Skeletal muscle tissue (tissue), 5 donors: ENCODE data around the gene COL5A1. TPM values are rescaled to one million over a fixed set of nuclear protein-coding genes. Genes with fewer than 3 reads are reported as not detected.

Experiments
- H3K27ac ChIP-seq: one replicate; pipeline ENCODE4 v1.7.0; 2013; ENCODE audit warnings: mild to moderate bottlenecking, low read depth, low read length, inconsistent platforms
- H3K27me3 ChIP-seq, 3 donors: one replicate each; pipeline ENCODE4 v1.7.0; 2013; ENCODE audit warnings: low read length in 3 of 3; ENCODE audit not compliant: control insufficient read depth in 3 of 3, insufficient read depth in 3 of 3
- H3K36me3 ChIP-seq, 3 donors: one replicate each; pipeline ENCODE4 v1.7.0; 2013; ENCODE audit warnings: low read length in 3 of 3; ENCODE audit not compliant: control insufficient read depth in 3 of 3, insufficient read depth in 3 of 3
- H3K4me1 ChIP-seq, 3 donors: one replicate each; pipeline ENCODE4 v1.7.0; 2013; ENCODE audit warnings: low read length in 3 of 3, mild to moderate bottlenecking in 3 of 3; ENCODE audit not compliant: control insufficient read depth in 3 of 3, insufficient read depth in 3 of 3
- H3K4me3 ChIP-seq, 3 donors: one replicate each; pipeline ENCODE4 v1.7.0; 2013; ENCODE audit warnings: low read length in 3 of 3
- H3K9ac ChIP-seq, 3 donors: one replicate each; pipeline ENCODE4 v1.7.0; 2013; ENCODE audit warnings: low read length in 3 of 3, mild to moderate bottlenecking in 3 of 3, moderate library complexity in 2 of 3, low read depth in 1 of 3
- H3K9me3 ChIP-seq, 3 donors: one replicate each; pipeline ENCODE4 v1.7.0; 2013; ENCODE audit warnings: low read length in 3 of 3; ENCODE audit not compliant: control insufficient read depth in 3 of 3
- small RNA-seq: library from RNA; depleted of rRNA; stranded (forward); fragments of <200 nt; gene quantifications from one replicate; pipeline ENCODE3, GENCODE V24; 2014
- total RNA-seq: library from RNA; depleted of rRNA; stranded (reverse); fragments of >200 nt; gene quantifications from one replicate; pipeline ENCODE4 v1.2.3, GENCODE V29; 2014
- donor health status: Osteomylitis.

The COL5A1 gene
- total RNA-seq, 1 donor from 2014 or later: 258 TPM

- Histone ChIP-seq H3K4me3 (no peak overlapping the region), H3K27ac (no peak overlapping the region), H3K36me3 (no peaks in the 10 kb centered on the region), H3K4me1 (peaks cover 0 to 14% (median 13%) of the 10 kb centered on the region in 3 donors), H3K27me3 (peaks cover 0 to 5% (median 0%) of the 10 kb centered on the region in 3 donors), H3K9ac (no peak overlapping the region), H3K9me3 (no peaks in the 10 kb centered on the region)
Measured at GRCh38 chr9:134888603-134889190, 247.1 kb downstream of the COL5A1 start.

- Histone ChIP-seq H3K4me1 (peaks cover 0 to 14% (median 13%) of the 10 kb centered on the region in 3 donors), H3K9me3 (no peaks in the 10 kb centered on the region), H3K9ac (no peak overlapping the region), H3K36me3 (no peaks in the 10 kb centered on the region), H3K4me3 (no peak overlapping the region), H3K27ac (no peak overlapping the region), H3K27me3 (peaks cover 0 to 5% (median 4%) of the 10 kb centered on the region in 3 donors)
Measured at GRCh38 chr9:134889386-134890154, 248.0 kb downstream of the COL5A1 start.

- Histone ChIP-seq H3K9ac (no peak overlapping the region), H3K36me3 (no peaks in the 10 kb centered on the region), H3K9me3 (no peaks in the 10 kb centered on the region), H3K27me3 (peaks cover 0 to 5% (median 4%) of the 10 kb centered on the region in 3 donors), H3K4me1 (peaks cover 0 to 14% (median 13%) of the 10 kb centered on the region in 3 donors), H3K27ac (no peak overlapping the region), H3K4me3 (no peak overlapping the region)
Measured at GRCh38 chr9:134890155-134890495, 248.5 kb downstream of the COL5A1 start.

GRCh38 chr9:134891053-134891452 lies 249.4 kb downstream of the COL5A1 start:
- Histone ChIP-seq H3K27ac (no peak overlapping the region), H3K36me3 (no peaks in the 10 kb centered on the region), H3K4me3 (no peak overlapping the region), H3K4me1 (peaks cover 6 to 16% (median 13%) of the 10 kb centered on the region in 3 donors), H3K9me3 (no peaks in the 10 kb centered on the region), H3K27me3 (peaks cover 0 to 4% (median 4%) of the 10 kb centered on the region in 3 donors), H3K9ac (no peak overlapping the region)

- peaks cover 0 to 5% (median 4%) of the 10 kb centered on the region in 3 donors for H3K27me3 ChIP-seq
- peak overlapping the region in 1 of 3 donors; percentile 25 for H3K9ac ChIP-seq
- H3K4me3 ChIP-seq: no peak overlapping the region
- H3K36me3 ChIP-seq: no peaks in the 10 kb centered on the region
- H3K4me1 ChIP-seq: peaks cover 12 to 22% (median 19%) of the 10 kb centered on the region in 3 donors
- H3K9me3 ChIP-seq: no peaks in the 10 kb centered on the region
- H3K27ac ChIP-seq: no peak overlapping the region
Measured at GRCh38 chr9:134891713-134892112, 250.1 kb downstream of the COL5A1 start.

GRCh38 chr9:134892221-134892620 lies 250.6 kb downstream of the COL5A1 start:
- Histone ChIP-seq H3K9ac (no peak overlapping the region), H3K27me3 (peaks cover 0 to 7% (median 4%) of the 10 kb centered on the region in 3 donors)

GRCh38 chr9:134892820-134893420 lies 251.3 kb downstream of the COL5A1 start:
- Histone ChIP-seq H3K4me1 (peaks cover 20 to 27% (median 20%) of the 10 kb centered on the region in 3 donors), H3K9me3 (no peaks in the 10 kb centered on the region), H3K27me3 (peaks cover 0 to 7% (median 4%) of the 10 kb centered on the region in 3 donors), H3K4me3 (no peak overlapping the region), H3K9ac (no peak overlapping the region), H3K36me3 (no peaks in the 10 kb centered on the region), H3K27ac (no peak overlapping the region)

More at GRCh38 chr9:134892221-134892620, 250.6 kb downstream of the COL5A1 start:
- Histone ChIP-seq H3K27ac (no peak overlapping the region), H3K36me3 (no peaks in the 10 kb centered on the region), H3K9me3 (no peaks in the 10 kb centered on the region), H3K4me3 (no peak overlapping the region), H3K4me1 (peaks cover 17 to 25% (median 20%) of the 10 kb centered on the region in 3 donors)

Small RNA genes lying within 50 kb of the gene (small RNA-seq; reads per million reads assigned to genes)
- gene AL603650.1 (not detected), gene MIR3689A (not detected), gene MIR3689B (not detected), gene MIR3689C (not detected), gene MIR3689D1 (not detected), gene MIR3689D2 (not detected), gene MIR3689E (not detected), gene MIR3689F (not detected)

Other genes starting within 250 kb of the COL5A1 start
- gene FCN2, start 239.0 kb downstream of the COL5A1 start, total RNA-seq: 1.0 TPM